HG03575 (cell line): Measurements from ENCODE around the gene STX16.

Experiments
- ATAC-seq: cut with Tn5 transposase; IDR thresholded peaks from one replicate; pipeline ENCODE4 v1.9.1; 2021; ENCODE audit not compliant: unreplicated experiment, insufficient number of reproducible peaks, low FRiP score; ENCODE audit errors: extremely low read depth

Gene STX16

DNA sequence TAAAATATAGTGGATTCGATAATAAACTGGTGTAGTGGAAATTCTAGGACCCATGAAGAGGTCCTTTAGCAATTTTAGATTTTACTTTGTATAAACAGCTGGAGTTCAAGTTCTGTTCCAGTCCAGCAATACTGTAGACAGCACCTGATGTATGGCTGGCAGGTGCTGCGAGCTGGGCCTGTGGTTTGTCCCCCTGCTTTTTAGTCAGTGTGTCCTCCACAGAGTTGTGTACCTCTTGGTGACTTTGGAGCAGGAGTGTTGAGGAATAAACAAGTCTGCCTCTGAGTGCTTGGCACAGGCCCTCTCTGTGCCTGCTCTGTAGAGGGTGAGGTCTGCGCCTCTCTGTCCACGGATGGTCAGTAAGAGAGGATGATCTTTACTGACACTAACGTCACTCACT is 13.8 kb downstream of the STX16 start:
- ATAC-seq, result no peak

DNA sequence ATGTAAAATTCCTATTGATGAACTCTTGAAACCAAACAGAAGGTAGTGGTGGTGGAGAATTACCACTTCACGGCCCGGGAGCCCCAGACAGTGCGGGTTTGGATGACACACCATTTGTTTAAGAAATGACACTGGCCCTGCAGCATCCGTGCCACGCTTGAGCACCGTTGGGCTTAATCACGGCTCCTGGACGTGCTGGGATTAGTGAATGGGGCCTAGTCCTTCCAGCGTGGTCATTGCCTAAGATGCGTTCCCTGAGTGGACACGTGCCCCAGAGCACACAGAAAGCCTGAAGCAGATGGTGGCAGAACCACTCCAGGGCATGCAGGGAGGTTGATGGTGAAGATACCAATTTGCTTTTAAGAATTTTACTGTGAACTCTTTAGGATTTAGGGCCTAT is 14.5 kb downstream of the STX16 start:
- ATAC-seq, result no peak

GRCh38 chr20:58666702-58667101 is 15.6 kb downstream of the STX16 start:
- ATAC-seq, result no peak

DNA sequence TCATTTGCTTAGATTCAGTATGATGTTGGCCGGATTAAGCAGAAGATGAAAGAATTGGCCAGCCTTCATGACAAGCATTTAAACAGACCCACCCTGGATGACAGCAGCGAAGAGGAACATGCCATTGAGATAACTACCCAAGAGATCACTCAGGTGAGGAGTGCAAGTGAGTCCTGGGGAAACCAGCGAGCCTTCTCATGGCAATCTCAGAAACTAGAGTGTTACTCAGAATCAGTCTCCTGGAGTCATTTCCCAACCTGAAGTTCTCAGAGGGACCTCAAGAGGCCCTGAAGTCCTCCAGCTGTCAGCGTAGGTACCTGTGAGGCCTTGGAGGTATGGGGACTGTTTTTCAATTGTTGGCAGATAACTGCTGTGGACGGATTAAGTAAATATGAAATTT is 16.9 kb downstream of the STX16 start:
- no peak for ATAC-seq

DNA sequence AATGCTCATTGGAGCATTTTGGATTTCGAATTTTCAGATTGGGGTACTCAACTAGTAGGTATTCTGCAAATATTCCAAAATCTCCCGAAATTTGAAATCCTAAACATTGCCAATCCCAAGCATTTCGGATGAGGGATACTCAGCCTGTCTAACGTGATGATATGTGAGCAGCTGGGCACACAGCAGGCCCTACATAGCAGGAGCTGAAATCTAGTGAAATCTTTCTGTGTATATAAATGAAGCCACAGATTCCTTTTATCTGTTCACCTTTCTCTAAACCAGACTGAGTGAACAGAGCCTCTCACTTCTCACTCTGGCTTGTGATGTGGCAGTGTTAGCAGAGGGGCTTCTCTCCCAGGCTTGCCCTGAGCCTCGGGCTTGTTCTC is 17.8 kb downstream of the STX16 start:
- ATAC-seq, result no peak

DNA sequence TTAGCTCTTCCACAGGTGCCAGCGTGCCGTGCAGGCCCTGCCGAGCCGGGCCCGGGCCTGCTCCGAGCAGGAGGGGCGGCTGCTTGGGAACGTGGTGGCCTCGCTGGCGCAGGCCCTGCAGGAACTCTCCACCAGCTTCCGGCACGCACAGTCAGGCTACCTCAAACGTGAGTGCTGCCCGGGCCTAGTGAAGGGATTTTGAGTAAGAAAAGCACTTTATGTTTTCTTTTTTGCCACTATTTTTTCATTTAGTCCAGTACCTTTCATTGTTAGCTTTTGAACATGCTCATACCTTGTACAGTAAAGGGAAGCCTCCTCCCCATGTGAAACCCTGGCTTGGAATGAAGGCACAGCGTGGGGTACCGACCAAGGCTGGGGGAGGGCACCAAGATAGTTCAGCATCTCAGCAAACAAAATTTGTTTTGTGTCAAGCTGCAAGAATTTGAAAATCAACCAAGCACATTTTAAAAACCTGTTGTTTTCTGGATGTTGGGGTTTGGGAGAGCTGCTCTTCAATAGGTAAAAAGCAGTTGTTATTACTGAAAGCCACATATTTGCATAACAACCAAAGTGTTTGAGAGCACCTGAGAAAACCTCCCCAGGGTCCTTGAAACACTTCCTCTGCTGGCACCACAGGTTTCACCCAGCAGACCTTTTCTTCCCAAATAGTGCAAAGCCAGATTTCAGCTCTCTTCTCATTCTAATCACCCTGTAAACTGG is 18.4 kb downstream of the STX16 start:
- no peak for ATAC-seq

DNA sequence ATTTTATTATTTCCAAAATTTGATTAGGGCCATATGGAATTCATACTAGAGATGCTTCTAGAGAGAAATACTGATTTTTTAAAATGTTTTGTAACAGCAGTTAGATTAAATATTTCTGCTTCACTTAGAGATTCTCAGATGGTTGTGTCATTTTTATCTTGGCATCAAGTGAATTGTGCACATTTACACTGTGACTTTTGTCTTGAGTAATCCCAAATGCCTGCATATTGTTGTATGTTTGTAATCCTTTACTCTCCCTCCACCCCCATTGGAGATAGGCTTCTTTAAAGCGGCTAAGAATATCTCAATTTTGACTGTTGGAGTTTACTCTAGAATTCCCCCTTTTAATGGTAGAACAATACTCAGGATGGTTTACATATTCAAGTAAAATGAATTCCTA is 19.0 kb downstream of the STX16 start:
- no peak for ATAC-seq

- no peak for ATAC-seq
These were observed 19.6 kb downstream of the STX16 start for GRCh38 chr20:58670659-58671058.

DNA sequence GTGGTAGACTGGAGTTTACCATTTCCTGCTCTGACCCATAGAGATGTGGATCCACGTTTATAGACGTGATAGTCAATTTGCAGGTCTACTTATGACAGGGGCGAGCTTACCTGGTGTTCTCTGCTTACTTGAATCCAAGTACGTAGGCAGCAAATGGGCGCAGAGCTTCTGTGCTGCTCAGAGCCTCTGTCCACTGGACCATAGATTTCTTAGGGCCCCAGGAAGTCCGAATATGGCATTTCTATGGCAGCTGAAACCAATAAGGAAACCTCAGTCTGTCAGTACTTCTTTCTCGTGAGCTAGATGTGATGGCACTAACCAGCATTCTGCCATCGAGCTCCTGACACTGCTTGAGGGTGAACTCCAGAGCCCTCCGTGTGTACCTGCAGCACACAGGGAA is 22.0 kb downstream of the STX16 start:
- no peak for ATAC-seq

DNA sequence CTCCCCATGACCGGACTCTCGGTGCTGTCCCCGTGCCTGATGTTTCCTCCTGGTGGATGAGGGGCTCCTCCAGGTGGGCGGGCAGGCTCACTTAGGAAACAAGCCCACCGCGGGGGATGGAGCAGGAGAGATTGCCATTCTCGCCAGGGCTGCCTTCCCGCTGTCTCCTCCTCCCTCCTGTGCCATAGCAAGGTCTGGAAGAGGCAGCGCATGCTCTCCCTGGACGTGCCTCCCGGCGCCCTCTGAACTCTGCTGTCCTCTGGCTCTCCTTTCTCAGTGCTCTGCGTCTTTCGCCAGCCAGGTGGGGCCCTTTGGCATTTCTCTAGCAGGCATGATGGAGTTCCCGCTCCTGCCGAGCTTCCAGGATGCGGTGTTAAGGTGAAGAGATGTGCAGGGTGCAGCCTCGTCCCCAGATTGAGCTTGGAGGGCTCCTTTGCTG is 24.1 kb downstream of the STX16 start:
- ATAC-seq, result no peak

DNA sequence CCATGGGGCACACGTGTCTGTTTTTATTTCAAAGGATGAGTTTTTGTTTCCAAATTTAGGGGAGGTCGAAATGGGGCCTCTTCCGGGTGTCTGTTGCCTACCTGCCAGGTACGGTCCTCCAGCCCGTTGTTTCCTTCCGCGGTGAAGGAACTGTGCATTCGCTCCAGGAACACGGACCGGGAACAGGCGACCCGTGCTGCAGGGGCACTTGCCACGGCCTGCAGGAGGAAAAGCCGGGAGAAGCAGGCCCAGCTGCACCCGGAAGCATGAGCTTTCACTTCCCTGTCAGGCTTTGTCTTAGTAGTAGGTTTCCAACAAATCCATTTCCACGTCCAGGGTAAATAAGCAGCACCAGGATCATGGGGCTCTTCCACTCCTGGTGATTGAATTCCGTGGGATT is 24.6 kb downstream of the STX16 start:
- ATAC-seq, result no peak

GRCh38 chr20:58676161-58676560 is 25.1 kb downstream of the STX16 start:
- ATAC-seq, result no peak

- ATAC-seq, result no peak
These were observed 26.1 kb downstream of the STX16 start for GRCh38 chr20:58677079-58677604.

- ATAC-seq, result no peak
These were observed 26.7 kb downstream of the STX16 start for GRCh38 chr20:58677808-58678207.

GRCh38 chr20:58678806-58679205 is 27.7 kb downstream of the STX16 start:
- ATAC-seq, result no peak

DNA sequence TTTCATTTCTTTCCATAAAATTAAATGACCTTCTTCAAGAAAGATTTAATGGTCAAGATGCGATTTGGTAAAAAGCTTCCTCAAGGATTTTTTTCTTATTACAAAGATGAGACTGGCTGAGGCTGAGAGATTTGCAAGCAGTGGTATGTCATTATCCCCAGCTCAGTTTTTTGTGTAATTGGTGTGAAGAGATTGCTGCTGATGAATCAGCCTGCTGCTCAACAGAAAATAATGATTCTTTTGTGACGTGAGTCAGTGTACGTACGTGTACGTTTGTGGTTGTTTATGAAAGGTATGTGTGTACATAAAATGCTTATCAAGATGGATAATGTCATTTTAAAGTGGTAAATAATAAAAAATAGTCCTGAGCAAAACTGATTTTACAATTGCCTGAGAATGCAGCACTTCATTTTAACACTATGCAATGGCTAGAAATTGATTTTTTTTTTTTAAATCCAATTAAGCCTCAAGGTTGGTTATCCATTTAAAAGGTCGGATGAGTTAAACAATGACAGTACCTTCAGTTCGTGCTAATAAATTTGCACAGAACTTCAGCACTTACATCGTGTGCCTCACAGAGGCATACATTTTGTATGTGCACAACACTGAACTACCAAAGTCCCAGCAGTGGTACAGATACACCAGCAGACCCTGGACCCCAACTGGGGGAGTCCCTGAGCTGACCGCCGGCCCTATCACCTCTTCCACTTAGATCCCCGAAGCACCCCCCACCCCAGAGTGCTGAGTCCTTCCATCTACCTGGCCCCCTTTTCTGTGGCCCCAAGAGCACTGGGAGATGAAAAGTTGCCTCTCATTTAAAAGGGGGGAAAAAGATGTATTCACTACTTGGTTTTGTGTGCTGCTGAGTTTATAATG is 31.8 kb downstream of the STX16 start:
- no peak for ATAC-seq

GRCh38 chr20:58684291-58684690 is 33.2 kb downstream of the STX16 start:
- ATAC-seq, result no peak

- ATAC-seq, result no peak
These were observed 34.9 kb downstream of the STX16 start for GRCh38 chr20:58685988-58686387.

GRCh38 chr20:58688414-58688813 is 37.3 kb downstream of the STX16 start:
- no peak for ATAC-seq

- ATAC-seq, result no peak
These were observed 37.8 kb downstream of the STX16 start for GRCh38 chr20:58688840-58689239.
